Measurements from ENCODE around the gene CENPO. TPM values are rescaled to one million over a fixed set of nuclear protein-coding genes. Genes with fewer than 3 reads are reported as not detected.

The CENPO gene
- total and polyA plus RNA-seq, 2 donors (not counting 3 experiments of a cell fraction or from before 2014, with no cell fraction given), result 26.8 to 45.3 TPM

DNA sequence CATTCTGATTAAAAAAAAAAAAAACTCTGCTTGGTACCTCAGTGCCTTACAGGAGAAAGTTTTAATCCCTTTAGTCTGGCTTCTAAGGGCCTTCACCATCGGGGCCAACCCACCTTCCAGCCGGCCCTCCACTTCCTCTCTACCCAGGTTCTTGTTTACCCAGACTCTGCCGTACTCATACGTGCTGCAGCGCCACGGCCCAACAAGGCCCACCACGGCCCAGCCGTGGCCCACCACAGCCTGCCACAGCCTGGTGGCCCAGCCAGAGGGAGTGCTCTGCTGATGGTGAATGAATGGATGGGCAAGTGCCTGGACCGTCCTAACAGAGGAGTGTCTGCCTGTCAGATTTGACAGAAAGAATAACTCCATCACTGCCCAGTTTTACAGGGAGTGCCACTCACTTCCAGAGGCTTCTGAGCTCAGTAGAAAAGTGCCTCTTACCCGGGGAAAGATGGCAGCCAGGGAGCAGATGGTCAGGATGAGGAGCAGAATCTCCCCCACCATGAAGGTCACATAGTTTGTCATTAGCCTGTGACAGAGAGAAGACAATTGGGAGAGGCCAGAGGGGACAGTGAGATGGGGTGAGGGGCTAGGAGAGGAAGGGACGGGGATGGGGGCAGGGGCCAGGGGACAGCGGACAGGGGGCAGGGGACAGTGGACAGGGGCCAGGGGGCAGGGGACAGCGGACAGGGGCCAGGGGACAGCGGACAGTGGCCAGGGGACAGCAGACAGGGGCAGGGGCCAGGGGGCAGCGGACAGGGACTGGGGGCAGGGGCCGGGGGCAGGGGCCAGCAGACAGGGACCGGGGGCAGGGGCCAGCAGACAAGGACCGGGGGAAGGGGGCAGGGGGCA, 38.2 kb downstream of the CENPO start:
- Histone ChIP-seq H3K9me1 (replicated peaks; ENCODE audit: control insufficient read depth, extremely low read depth, insufficient read depth, low read length) (no peaks in the 10 kb centered on the region), H3K4me3 (replicated peaks in 1 of 3; ENCODE audit: insufficient read depth in 1 of 3, low read depth in 1 of 3, low read length in 3 of 3) (no peak overlapping the region), H3K36me3 (ENCODE audit: control insufficient read depth in 2 of 2, extremely low read depth in 1 of 2, insufficient read depth in 2 of 2, low read length in 2 of 2) (peaks cover 0 to 3% of the 10 kb centered on the region in 2 experiments), H3K4me2 (ENCODE audit: insufficient read depth, low read length) (no peak overlapping the region), H3K9ac (replicated peaks; ENCODE audit: extremely low read depth, insufficient read depth, low read length) (no peak overlapping the region), H3K79me2 (ENCODE audit: control insufficient read depth, insufficient read depth, low read length) (no peaks in the 10 kb centered on the region), H2AFZ (ENCODE audit: low read depth, low read length) (no peak overlapping the region), H3K9me3 (replicated peaks; ENCODE audit: control insufficient read depth, insufficient read depth, low read length) (no peaks in the 10 kb centered on the region), H3K27ac (ENCODE audit: insufficient read depth, low read depth, low read length) (no peak overlapping the region), H3K27me3 (ENCODE audit: control insufficient read depth in 2 of 2, insufficient read depth in 2 of 2, low read length in 2 of 2) (no peaks in the 10 kb centered on the region), H4K20me1 (replicated peaks; ENCODE audit: control insufficient read depth, extremely low read depth, insufficient read depth, low read length) (no peaks in the 10 kb centered on the region), H3K4me1 (ENCODE audit: control insufficient read depth, extremely low read depth, insufficient read depth, low read length) (peaks cover 11% of the 10 kb centered on the region)
- ChIA-PET CTCF (interaction anchor here (1.2 to 6.2 kb wide), 6 partner anchors 141 to 421 kb away, joined by 3 to 198 read pairs (median 8); no protein-coding TSS in a partner anchor), POLR2A (no interaction called here)
- no peak for TF ChIP-seq FOS (IDR thresholded peaks at IDR 0.05; ENCODE audit: borderline replicate concordance, insufficient read depth, low read length)
- TF ChIP-seq GATA2 (IDR thresholded peaks at IDR 0.05; ENCODE audit: insufficient read depth, insufficient read length, low read depth, low read length), result no peak
- TF ChIP-seq EZH2 (IDR thresholded peaks at IDR 0.05; ENCODE audit: borderline replicate concordance, low read depth, low read length, severe bottlenecking), result no peak
- no peak for TF ChIP-seq MYC (IDR thresholded peaks at IDR 0.05; ENCODE audit: low read depth, low read length)
- no peak for TF ChIP-seq POLR2AphosphoS5 (IDR thresholded peaks at IDR 0.05; ENCODE audit: insufficient read depth, low read depth, low read length)
- no peak for TF ChIP-seq JUN (IDR thresholded peaks at IDR 0.05; ENCODE audit: borderline replicate concordance, insufficient read depth, insufficient read length, low read depth)
- TF ChIP-seq, protein P1, sequence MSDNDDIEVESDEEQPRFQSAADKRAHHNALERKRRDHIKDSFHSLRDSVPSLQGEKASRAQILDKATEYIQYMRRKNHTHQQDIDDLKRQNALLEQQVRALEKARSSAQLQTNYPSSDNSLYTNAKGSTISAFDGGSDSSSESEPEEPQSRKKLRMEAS (IDR thresholded peaks at IDR 0.05; ENCODE audit: insufficient read depth, insufficient read length), result no peak
- TF ChIP-seq POLR2A (IDR thresholded peaks at IDR 0.05; ENCODE audit: low read depth, low read length), result no peak
- TF ChIP-seq, protein P2, sequence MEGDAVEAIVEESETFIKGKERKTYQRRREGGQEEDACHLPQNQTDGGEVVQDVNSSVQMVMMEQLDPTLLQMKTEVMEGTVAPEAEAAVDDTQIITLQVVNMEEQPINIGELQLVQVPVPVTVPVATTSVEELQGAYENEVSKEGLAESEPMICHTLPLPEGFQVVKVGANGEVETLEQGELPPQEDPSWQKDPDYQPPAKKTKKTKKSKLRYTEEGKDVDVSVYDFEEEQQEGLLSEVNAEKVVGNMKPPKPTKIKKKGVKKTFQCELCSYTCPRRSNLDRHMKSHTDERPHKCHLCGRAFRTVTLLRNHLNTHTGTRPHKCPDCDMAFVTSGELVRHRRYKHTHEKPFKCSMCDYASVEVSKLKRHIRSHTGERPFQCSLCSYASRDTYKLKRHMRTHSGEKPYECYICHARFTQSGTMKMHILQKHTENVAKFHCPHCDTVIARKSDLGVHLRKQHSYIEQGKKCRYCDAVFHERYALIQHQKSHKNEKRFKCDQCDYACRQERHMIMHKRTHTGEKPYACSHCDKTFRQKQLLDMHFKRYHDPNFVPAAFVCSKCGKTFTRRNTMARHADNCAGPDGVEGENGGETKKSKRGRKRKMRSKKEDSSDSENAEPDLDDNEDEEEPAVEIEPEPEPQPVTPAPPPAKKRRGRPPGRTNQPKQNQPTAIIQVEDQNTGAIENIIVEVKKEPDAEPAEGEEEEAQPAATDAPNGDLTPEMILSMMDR (IDR thresholded peaks at IDR 0.05; ENCODE audit: extremely low read depth in 1 of 2, insufficient read depth in 1 of 2, low read depth in 1 of 2, low read length in 2 of 2), result no peak
- dilution Hi-C loops (cut with MboI; ENCODE audit: extremely low pct_ligation_motif_present, low sequenced_read_pairs), result no loop called here
- FAIRE-seq (no peak), DNase-seq (ENCODE audit: low read depth, low spot score) (no peak)
- BruUV-seq (replicated peaks), result no TSS peak
- intact Hi-C loops (cut with micrococcal nuclease), result no loop called here

Data from endothelial cell of umbilical vein (primary cell).